HepG2 (cell line): Measurements from ENCODE around the gene PSMD1. TPM values are rescaled to one million over a fixed set of nuclear protein-coding genes. Genes with fewer than 3 reads are reported as not detected.

Experiments used
- ATF7-NPFF ChIP-seq: sonication (generic); formaldehyde crosslinking; IDR thresholded peaks from 2 replicates; pipeline ENCODE4 v1.8.1; 2023; ENCODE audit warnings: mild to moderate bottlenecking, low read depth, missing genetic modification reagents, moderate library complexity
- CC2D1A ChIP-seq: sonication (generic); formaldehyde crosslinking; IDR thresholded peaks from 2 replicates; pipeline ENCODE4 v1.8.1; 2023; ENCODE audit warnings: mild to moderate bottlenecking, missing genetic modification reagents
- CEBPB ChIP-seq: IDR thresholded peaks from 2 replicates; pipeline ENCODE4 v1.6.1; 2011; ENCODE audit warnings: low read depth, low read length, improper control_type of control experiment, borderline replicate concordance
- CEBPG ChIP-seq: IDR thresholded peaks from 2 replicates; pipeline ENCODE4 v1.6.1; 2016
- CTCF ChIP-seq: sonication (generic); formaldehyde crosslinking; IDR thresholded peaks from 2 replicates; pipeline ENCODE4 v1.5.0; 2020; ENCODE audit warnings: mild to moderate bottlenecking, missing genetic modification reagents, moderate library complexity
- FOXK2 ChIP-seq: fragments of 450-650 bp; IDR thresholded peaks from 2 replicates; pipeline ENCODE4 v1.6.1; 2016
- FOXP1 ChIP-seq, 2 experiments: fragments of 450-650 bp in 1 of 2; IDR thresholded peaks; 2 replicates each; pipeline ENCODE4 v1.6.1; 2017 to 2018; ENCODE audit warnings: antibody characterized with exemption in 1 of 2
- HOMEZ ChIP-seq: IDR thresholded peaks from 2 replicates; pipeline ENCODE4 v1.6.1; 2016; ENCODE audit warnings: low read depth
- MLLT10 ChIP-seq: sonication (generic); formaldehyde crosslinking; IDR thresholded peaks from 2 replicates; pipeline ENCODE4 v1.4.0; 2020; ENCODE audit warnings: missing genetic modification reagents
- MYC ChIP-seq: sonication (generic); formaldehyde crosslinking; IDR thresholded peaks from 2 replicates; pipeline ENCODE4 v1.9.0; 2021; ENCODE audit warnings: missing genetic modification reagents, borderline replicate concordance
- NFE2L2 ChIP-seq: fragments of 150-350 bp; IDR thresholded peaks from 2 replicates; pipeline ENCODE4 v1.6.1; 2014; ENCODE audit warnings: low read length
- RELA ChIP-seq: sonication (generic); formaldehyde crosslinking; IDR thresholded peaks from 2 replicates; pipeline ENCODE4 v1.4.0; 2020; ENCODE audit warnings: missing genetic modification reagents
- SIX1 ChIP-seq: sonication (generic); formaldehyde crosslinking; IDR thresholded peaks from 2 replicates; pipeline ENCODE4 v1.4.0; 2020; ENCODE audit warnings: missing genetic modification reagents, borderline replicate concordance
- SMC3 ChIP-seq: IDR thresholded peaks from 2 replicates; pipeline ENCODE4 v1.6.1; 2011; ENCODE audit warnings: low read length, improper control_type of control experiment
- TBX2 ChIP-seq: sonication (generic); formaldehyde crosslinking; IDR thresholded peaks from 2 replicates; pipeline ENCODE4 v1.5.0; 2020; ENCODE audit warnings: missing genetic modification reagents, mild to moderate bottlenecking, borderline replicate concordance
- TFAP4 ChIP-seq: sonication (generic); IDR thresholded peaks from 2 replicates; pipeline ENCODE4 v1.6.1; 2016; ENCODE audit warnings: low read depth, borderline replicate concordance
- TRAFD1 ChIP-seq: sonication (generic); formaldehyde crosslinking; IDR thresholded peaks from 2 replicates; pipeline ENCODE4 v1.5.1; 2020; ENCODE audit warnings: missing genetic modification reagents, mild to moderate bottlenecking, borderline replicate concordance
- ZNF232 ChIP-seq: sonication (generic); formaldehyde crosslinking; IDR thresholded peaks from 2 replicates; pipeline ENCODE4 v1.4.0; 2020; ENCODE audit warnings: missing genetic modification reagents, borderline replicate concordance
- ZNF263 ChIP-seq: sonication (generic); formaldehyde crosslinking; IDR thresholded peaks from 2 replicates; pipeline ENCODE4 v1.4.0; 2020; ENCODE audit warnings: missing genetic modification reagents
- ZNF605 ChIP-seq: sonication (generic); formaldehyde crosslinking; IDR thresholded peaks from 2 replicates; pipeline ENCODE4 v1.8.0; 2022; ENCODE audit warnings: mild to moderate bottlenecking, missing genetic modification reagents
- ZNF724P ChIP-seq: sonication (generic); formaldehyde crosslinking; IDR thresholded peaks from 2 replicates; pipeline ENCODE4 v1.8.0; 2022; ENCODE audit warnings: missing genetic modification reagents, borderline replicate concordance
- ZNF781 ChIP-seq: sonication (generic); formaldehyde crosslinking; IDR thresholded peaks from 2 replicates; pipeline ENCODE4 v1.5.1; 2020; ENCODE audit warnings: borderline replicate concordance, mild to moderate bottlenecking, missing genetic modification reagents; ENCODE audit errors: not compliant biosample characterization
- ZNF788 ChIP-seq: sonication (generic); formaldehyde crosslinking; IDR thresholded peaks from 2 replicates; pipeline ENCODE4 v1.5.0; 2020; ENCODE audit warnings: mild to moderate bottlenecking, missing genetic modification reagents, borderline replicate concordance
- ZSCAN22 ChIP-seq: sonication (generic); formaldehyde crosslinking; IDR thresholded peaks from 2 replicates; pipeline ENCODE4 v1.4.0; 2020; ENCODE audit warnings: mild to moderate bottlenecking, missing genetic modification reagents
- polyA plus RNA-seq, 8 experiments: library from polyadenylated mRNA; depleted of rRNA in 3 of 8; stranded (reverse) in 7 of 8; unstranded in 1 of 8; fragments of >200 nt; fragmentation: Illumina TruSeq in 4 of 8; extraction: Trizol in 4 of 8; gene quantifications; 2 replicates each; pipeline versions ENCODE4 v1.2.1 to v1.2.3, GENCODE V29; 2011 to 2016; ENCODE audit warnings: low read depth in 4 of 8, missing spikeins in 1 of 8, mixed read lengths in 1 of 8; ENCODE audit not compliant: insufficient read depth in 1 of 8
- total RNA-seq, 5 experiments: library from RNA; depleted of rRNA; stranded (reverse); fragments of >200 nt; fragmentation: Illumina TruSeq; extraction: Trizol; gene quantifications; 2 replicates each; pipeline ENCODE4 v1.2.3, GENCODE V29; 2016; ENCODE audit warnings: low read depth in 1 of 5

PSMD1 gene
- total and polyA plus RNA-seq, 2 of the 13 experiments (the other 11 are each of a cell fraction or from before 2014, with no cell fraction given): 136 to 191 TPM

GRCh38 chr2:231191896-231192872 is 135.5 kb downstream of the PSMD1 start (continued):
- no peak for TF ChIP-seq TRAFD1
- TF ChIP-seq ZNF788 (CRISPR knock-in tag): peak; percentile 22; the same call in 1 of the 2 replicates
- no peak for TF ChIP-seq FOXP1 (IDR thresholded peaks at IDR 0.05)
- TF ChIP-seq FOXP1 (CRISPR knock-in tag; IDR thresholded peaks at IDR 0.05): no peak
- TF ChIP-seq SIX1 (CRISPR knock-in tag): no peak
- no peak; the same call in 1 of the 2 replicates for TF ChIP-seq ZNF724P
- TF ChIP-seq NFE2L2: 0 out of 2 replicates have a peak, but pooled peaks have one; percentile 4
- peak; percentile 88 for TF ChIP-seq CTCF
- TF ChIP-seq MYC (CRISPR knock-in tag): peak; percentile 33; the same call in 1 of the 2 replicates
- TF ChIP-seq ZNF605: peak; percentile 38; the same call in 1 of the 2 replicates
- 0 out of 2 replicates have a peak, but pooled peaks have one; percentile 12 for TF ChIP-seq ZNF263 (CRISPR knock-in tag)
- no peak for TF ChIP-seq ZSCAN22 (CRISPR knock-in tag)
- TF ChIP-seq CC2D1A: 0 out of 2 replicates have a peak, but pooled peaks have one; percentile 72
- peak; percentile 21; the same call in 1 of the 2 replicates for TF ChIP-seq HOMEZ
- no peak for TF ChIP-seq RELA (CRISPR knock-in tag)
- peak; percentile 49 for TF ChIP-seq TBX2 (CRISPR knock-in tag)
- TF ChIP-seq FOXK2: no peak
- no peak for TF ChIP-seq ZNF232 (CRISPR knock-in tag)
- TF ChIP-seq TFAP4: no peak
- peak; percentile 25 for TF ChIP-seq ZNF781 (CRISPR knock-in tag)
- peak; percentile 73 for TF ChIP-seq SMC3
- TF ChIP-seq MLLT10: no peak
- TF ChIP-seq CEBPB: peak; percentile 51; the same call in 1 of the 2 replicates
- TF ChIP-seq ATF7-NPFF (CRISPR knock-in tag): 0 out of 2 replicates have a peak, but pooled peaks have one; percentile 42
- peak; percentile 57 for TF ChIP-seq CEBPG (CRISPR knock-in tag)
